Erythroblast (primary cell): Measurements from ENCODE around the gene JAZF1.

Source experiments
- GATA1 ChIP-seq: IDR thresholded peaks from 2 replicates; pipeline ENCODE4 v1.6.1; 2011; ENCODE audit warnings: low read depth, mild to moderate bottlenecking, control low read depth, low read length, moderate library complexity
- POLR2A ChIP-seq: IDR thresholded peaks from 2 replicates; pipeline ENCODE4 v1.6.1; 2011; ENCODE audit warnings: mild to moderate bottlenecking, low read length

- TF ChIP-seq POLR2A (no peak), GATA1 (no peak)
These were observed 24.6 kb downstream of the JAZF1 start for GRCh38 chr7:28155964-28156363.
